Raji (cell line): Measurements from ENCODE around the gene CLDN2.

Experiments used
- POLR2A ChIP-seq: IDR thresholded peaks from 2 replicates; pipeline ENCODE4 v1.6.1; 2011; ENCODE audit warnings: low read depth, low read length, control low read depth; ENCODE audit not compliant: insufficient read depth

CLDN2 gene

DNA sequence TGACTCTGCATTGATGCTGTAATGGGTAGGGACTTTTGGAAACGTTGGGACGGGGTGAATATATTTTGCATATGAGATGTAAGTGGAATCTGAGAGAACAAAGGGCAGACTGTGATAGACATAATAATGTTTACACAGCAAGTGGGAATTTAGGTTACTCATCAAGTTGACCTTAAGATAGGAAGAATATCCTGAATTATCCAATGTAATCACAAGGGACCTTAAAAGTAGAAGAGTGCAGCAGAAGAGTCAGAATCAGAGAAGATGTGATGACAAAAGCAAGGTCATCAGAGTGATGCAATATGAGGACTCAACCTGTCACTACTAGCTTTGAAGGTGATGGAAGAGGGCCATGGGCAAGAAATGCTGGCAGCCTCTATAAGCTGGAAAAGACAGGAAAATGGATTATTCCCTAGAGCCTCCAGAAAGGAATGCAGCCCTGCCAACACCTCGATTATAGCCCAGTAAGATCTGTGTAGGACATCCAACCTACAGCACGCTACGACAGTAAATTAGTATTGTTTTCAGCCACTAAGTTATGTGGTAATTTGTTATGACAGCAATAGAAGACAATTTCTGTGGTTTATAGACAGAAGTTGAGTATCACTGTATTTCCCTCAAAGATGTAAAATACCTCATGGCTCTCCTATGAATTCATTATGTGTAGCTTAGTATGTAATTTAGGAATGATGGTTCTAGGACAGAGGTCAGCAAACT is 53.4 kb downstream of the CLDN2 start:
- no peak for TF ChIP-seq POLR2A

DNA sequence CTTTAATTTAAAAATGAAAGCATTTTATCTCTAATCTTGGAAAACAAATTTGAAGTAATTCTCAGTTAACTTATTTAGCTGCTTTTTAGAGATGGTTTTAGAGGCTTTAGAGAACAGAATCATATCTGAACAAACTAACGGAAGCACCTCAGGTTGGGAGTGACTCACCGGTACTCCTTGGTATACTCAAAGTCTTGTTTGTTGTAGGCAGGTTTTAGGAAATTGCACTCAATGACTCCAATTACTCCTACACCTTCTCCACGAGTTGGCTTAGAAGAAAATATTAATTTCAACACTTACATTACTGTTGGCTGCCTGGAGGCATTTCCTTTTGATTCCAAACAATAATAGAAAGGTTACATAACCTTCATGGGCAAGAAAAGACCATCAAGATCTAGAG is 56.2 kb downstream of the CLDN2 start:
- no peak for TF ChIP-seq POLR2A
